Ovary (tissue), 9 donors: ENCODE measurements around the gene SPINT2. TPM values are rescaled to one million over a fixed set of nuclear protein-coding genes. Genes with fewer than 3 reads are reported as not detected.
"Not testable (repeated sequence)": the region's sequence is repeated elsewhere in the genome, so short reads cannot be mapped to it uniquely, and the experiment has no call there.

Experiments used
- DNase-seq, 5 donors: peaks; one replicate each; pipeline ENCODE4 v3.0.0-alpha.2; 2019 to 2020
- H3K27ac ChIP-seq, 2 donors: fragments of 200-600 bp; one replicate each; pipeline versions ENCODE4 v1.5.1 to v1.8.0; 2019 to 2022
- H3K27me3 ChIP-seq: fragments of 200-600 bp; one replicate; pipeline ENCODE4 v1.8.0; 2022
- H3K36me3 ChIP-seq: fragments of 200-600 bp; sonication (generic); one replicate; pipeline ENCODE4 v1.5.1; 2019
- H3K4me1 ChIP-seq: one replicate; pipeline ENCODE4 v1.8.1; 2013; ENCODE audit warnings: mild to moderate bottlenecking, moderate library complexity; ENCODE audit not compliant: insufficient read depth
- H3K4me3 ChIP-seq: fragments of 200-600 bp; sonication (generic); one replicate; pipeline ENCODE4 v1.5.1; 2017
- H3K9me3 ChIP-seq, 2 donors: fragments of 200-600 bp in 1 of 2; sonication (generic) in 1 of 2; one replicate each; pipeline versions ENCODE4 v1.5.1 to v1.8.1; 2013 to 2019; ENCODE audit warnings: mild to moderate bottlenecking in 1 of 2, moderate library complexity in 1 of 2
- CTCF ChIP-seq, 3 donors: fragments of 450-650 bp in 2 of 3; fragments of 200-600 bp in 1 of 3; IDR thresholded peaks; one replicate each; pipeline versions ENCODE4 v1.5.1 to v1.8.0; 2016 to 2022; ENCODE audit warnings: antibody characterized with exemption in 3 of 3, mild to moderate bottlenecking in 1 of 3
- EP300 ChIP-seq: sonication (generic); formaldehyde crosslinking; IDR thresholded peaks from one replicate; pipeline ENCODE4 v1.6.1; 2017; ENCODE audit warnings: antibody characterized with exemption
- POLR2A ChIP-seq: fragments of 450-650 bp; IDR thresholded peaks from one replicate; pipeline ENCODE4 v1.6.1; 2017; ENCODE audit warnings: antibody characterized with exemption, mild to moderate bottlenecking, moderate library complexity
- WGBS, 3 donors: extraction: QIAGEN DNeasy Blood & Tissue Kit in 1 of 3; methylation state at CpG; one replicate each; pipeline versions ENCODE4 v1.1.5 to v1.1.7; 2013 to 2017; 5-methylcytosine and 5-hydroxymethylcytosine counted together
- intact Hi-C, 4 donors: fragments of 100-400 bp; cut with DNase I; formaldehyde crosslinking; loops; one replicate each; pipeline versions ENCODE4 v1.11.0 to v1.15.1; 2022 to 2023
- polyA plus RNA-seq, 2 donors: library from polyadenylated mRNA; stranded (reverse); fragments of 200-250 nt in 1 of 2; fragments of 350-450 nt in 1 of 2; fragmentation: Illumina TruSeq in 1 of 2; extraction: RNeasy Lipid Tissue Mini Kit (QIAGEN cat#74804) in 1 of 2; gene quantifications; one replicate each; pipeline ENCODE4 v1.2.3, GENCODE V29; 2013 to 2014
- total RNA-seq, 7 donors: library from RNA; depleted of rRNA in 2 of 7; stranded (reverse); fragments of >200 nt in 2 of 7; fragmentation: NEBNext Ultra II Directional in 3 of 7; extraction: Animal tissue kit (Norgen Biotek cat#: 25700) in 3 of 7; gene quantifications; one replicate each; pipeline versions ENCODE4 v1.1.0 to v1.2.4, GENCODE V29; 2016 to 2023
- donor health status: DM: no; HTN: no; CAD: no; lungs with moderate emphysema.
- donor health status: DM: no; HTN: no; CAD: no.
- donor health status: Bipolar disorder and iron deficiency.
- donor health status: DM: yes; HTN: yes; CAD: no.
- donor health status: DM: no; HTN: no; CAD: no.
- donor health status: DM: yes; HTN: yes; CAD: no.

The SPINT2 gene
- total and polyA plus RNA-seq, 9 donors: 71.5 to 556 (median 117) TPM

DNA sequence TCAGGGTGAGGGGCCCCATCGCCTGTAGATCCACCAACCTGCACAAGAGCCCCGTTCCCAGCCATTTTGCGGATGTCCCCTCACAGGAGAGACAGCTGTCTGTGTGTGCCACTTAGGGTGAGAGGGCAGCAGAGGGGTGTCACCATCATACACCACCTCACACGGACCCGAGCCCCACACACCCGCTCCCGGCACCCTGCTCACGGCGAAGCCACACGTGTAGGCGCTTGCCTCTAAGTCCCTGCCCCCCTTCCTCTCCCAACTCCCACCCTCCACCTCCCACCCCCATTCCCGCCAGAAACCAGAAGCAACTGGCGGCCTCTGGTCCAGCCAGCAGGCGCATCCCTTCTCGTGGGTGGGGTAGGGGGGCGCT, 36.4 kb upstream of the SPINT2 start:
- intact Hi-C loops: loop anchor here in 2 of 4 donors (10.0 kb wide), 2 partner anchors 83 to 323 kb away; partner anchors contain the start of genes SIPA1L3 (in 2 of the 2) and WDR87 (in 2 of the 2)
- no peaks in the 10 kb centered on the region for H3K36me3 ChIP-seq
- no peaks in the 10 kb centered on the region for H3K9me3 ChIP-seq
- no peak overlapping the region for H3K4me3 ChIP-seq
- H3K27me3 ChIP-seq: no peaks in the 10 kb centered on the region
- TF ChIP-seq POLR2A: no peak
- no peak for TF ChIP-seq CTCF (IDR thresholded peaks at IDR 0.05)
- H3K4me1 ChIP-seq: no peaks in the 10 kb centered on the region
- WGBS, 3 donors: 12 to 21% (median 13%) methylated on average over 15 to 16 of the region's 16 CpGs
- DNase-seq: no peak
- H3K27ac ChIP-seq: no peak overlapping the region

DNA sequence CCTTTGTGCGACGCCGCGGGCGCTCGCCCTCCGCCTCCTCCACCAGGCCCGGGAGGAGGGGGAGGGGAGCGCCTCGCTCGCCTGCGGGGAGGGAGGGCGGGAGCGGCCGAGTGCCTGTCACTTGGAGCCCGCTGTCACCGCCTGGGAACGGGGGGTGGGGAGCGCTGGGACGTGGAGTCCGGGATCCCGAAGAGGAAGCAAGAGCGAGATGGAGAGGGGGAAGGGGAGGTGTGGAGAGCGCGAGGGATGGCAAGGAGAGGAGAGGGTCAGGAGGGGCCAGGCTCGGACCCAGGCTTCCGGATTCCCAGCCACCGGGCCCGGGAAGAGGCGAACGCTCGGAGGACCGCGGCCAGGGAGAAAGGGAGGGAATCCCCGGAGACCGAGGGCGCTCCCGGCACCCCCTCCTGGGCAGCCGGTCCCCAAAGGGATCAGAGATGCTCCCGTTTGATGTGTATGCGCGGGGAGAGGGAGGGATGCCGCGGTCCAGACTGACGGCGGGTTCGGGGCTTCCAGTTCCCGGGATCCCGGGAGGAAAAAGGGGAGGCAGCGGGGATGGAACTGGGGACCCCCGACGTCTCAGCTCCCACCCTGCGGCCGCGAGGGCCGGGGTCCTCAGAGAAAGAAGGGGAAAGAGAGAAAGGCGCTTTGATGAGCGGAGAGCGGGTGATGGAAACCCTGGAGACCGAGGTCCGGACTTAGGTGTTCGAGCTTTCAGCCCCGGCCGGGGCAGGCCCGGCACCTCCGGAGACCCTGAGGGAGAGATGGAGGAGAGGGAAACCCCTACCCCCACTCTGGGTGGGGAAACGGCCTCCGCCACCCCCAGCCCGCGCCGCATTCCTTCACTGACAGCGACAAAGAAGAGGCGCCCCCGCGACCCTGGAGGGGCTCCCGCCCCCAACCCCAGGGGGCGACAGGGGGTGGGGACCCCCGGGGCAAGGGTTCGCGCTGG, 35.6 kb upstream of the SPINT2 start:
- H3K4me1 ChIP-seq: no peaks in the 10 kb centered on the region
- peak in 1 of 5 donors; percentile 45 for DNase-seq
- H3K27me3 ChIP-seq: no peaks in the 10 kb centered on the region
- no peak overlapping the region for H3K27ac ChIP-seq
- WGBS, 3 donors: 1% methylated on average over 64 to 80 of the region's 80 CpGs
- no peak overlapping the region for H3K4me3 ChIP-seq
- intact Hi-C loops: loop anchor here in 2 of 4 donors (10.0 kb wide), 2 partner anchors 84 to 324 kb away; partner anchors contain the start of genes SIPA1L3 (in 2 of the 2) and WDR87 (in 2 of the 2)
- no peaks in the 10 kb centered on the region for H3K36me3 ChIP-seq
- no peaks in the 10 kb centered on the region for H3K9me3 ChIP-seq
- TF ChIP-seq CTCF (IDR thresholded peaks at IDR 0.05): no peak
- no peak for TF ChIP-seq EP300
- TF ChIP-seq POLR2A: no peak

GRCh38 chr19:38229585-38230073, 34.7 kb upstream of the SPINT2 start:
- intact Hi-C loops: loop anchor here in 2 of 4 donors (10.0 kb wide), 2 partner anchors 85 to 325 kb away; partner anchors contain the start of genes SIPA1L3 (in 2 of the 2) and WDR87 (in 2 of the 2)
- peak in 2 of 5 donors; percentile 63 to 71 for DNase-seq
- H3K4me3 ChIP-seq: no peak overlapping the region
- H3K27ac ChIP-seq: no peak overlapping the region
- no peaks in the 10 kb centered on the region for H3K4me1 ChIP-seq
- no peaks in the 10 kb centered on the region for H3K9me3 ChIP-seq
- H3K36me3 ChIP-seq: no peaks in the 10 kb centered on the region
- no peak for TF ChIP-seq EP300
- no peak for TF ChIP-seq CTCF (IDR thresholded peaks at IDR 0.05)
- TF ChIP-seq POLR2A: no peak
- no peaks in the 10 kb centered on the region for H3K27me3 ChIP-seq
- WGBS, 3 donors: 0 to 1% (median 0%) methylated on average over 21 to 54 of the region's 54 CpGs

- H3K4me3 ChIP-seq, H3K4me1 ChIP-seq, DNase-seq, intact Hi-C loops, H3K27ac ChIP-seq, H3K36me3 ChIP-seq, H3K27me3 ChIP-seq, H3K9me3 ChIP-seq: not testable (repeated sequence)
- WGBS, 3 donors: 49 to 64% (median 55%) methylated on average over 3 of the region's 3 CpGs
Measured at GRCh38 chr19:38230506-38231133, 33.8 kb upstream of the SPINT2 start.
